ENCODE data around the gene QSOX1. TPM values are rescaled to one million over a fixed set of nuclear protein-coding genes. Genes with fewer than 3 reads are reported as not detected.

Gene QSOX1
- total RNA-seq, 4 donors from 2014 or later, result 109 to 124 (median 119) TPM

- H3K9me3 ChIP-seq, result no peaks in the 10 kb centered on the region
- no peaks in the 10 kb centered on the region for H3K27me3 ChIP-seq
- intact Hi-C loops (cut with DNase I; ENCODE audit: low total_unique reads) (no loop called here), in situ Hi-C loops (cut with MboI; ENCODE audit: low pct_ligation_motif_present in 1 of 4, low pct_unique_long_range_greater_than_20kb in 1 of 4, low sequenced_read_pairs in 3 of 4) (no loop called here)
- no peak overlapping the region for H3K4me3 ChIP-seq
- H3K36me3 ChIP-seq, result no peaks in the 10 kb centered on the region
- 0 to 23% methylated on average over 1 of the region's 1 CpG for WGBS, 2 donors (ENCODE audit: low coverage in 1 of 2)
- no peak for DNase-seq
- H3K4me1 ChIP-seq, result no peaks in the 10 kb centered on the region
- H3K27ac ChIP-seq, result no peak overlapping the region
- TF ChIP-seq CTCF (IDR thresholded peaks at IDR 0.05), result no peak
- no peak for TF ChIP-seq POLR2AphosphoS5 (IDR thresholded peaks at IDR 0.05)
- no peak for TF ChIP-seq POLR2A (IDR thresholded peaks at IDR 0.05)
- no peak for TF ChIP-seq EP300 (IDR thresholded peaks at IDR 0.05; ENCODE audit: low read depth)
Observed at GRCh38 chr1:180135535-180135934, 19.1 kb upstream of the QSOX1 start.

- H3K9me3 ChIP-seq, result no peaks in the 10 kb centered on the region
- DNase-seq, result no peak
- no peak overlapping the region for H3K27ac ChIP-seq
- no peak overlapping the region for H3K4me3 ChIP-seq
- H3K36me3 ChIP-seq, result no peaks in the 10 kb centered on the region
- H3K27me3 ChIP-seq, result no peaks in the 10 kb centered on the region
- intact Hi-C loops (cut with DNase I; ENCODE audit: low total_unique reads) (no loop called here), in situ Hi-C loops (cut with MboI; ENCODE audit: low pct_ligation_motif_present in 1 of 4, low pct_unique_long_range_greater_than_20kb in 1 of 4, low sequenced_read_pairs in 3 of 4) (no loop called here)
- 59 to 71% methylated on average over 4 of the region's 4 CpGs for WGBS, 2 donors (ENCODE audit: low coverage in 1 of 2)
- no peaks in the 10 kb centered on the region for H3K4me1 ChIP-seq
- TF ChIP-seq CTCF (IDR thresholded peaks at IDR 0.05) (no peak), POLR2A (IDR thresholded peaks at IDR 0.05) (no peak), EP300 (IDR thresholded peaks at IDR 0.05; ENCODE audit: low read depth) (no peak), POLR2AphosphoS5 (IDR thresholded peaks at IDR 0.05) (no peak)
Observed at GRCh38 chr1:180136331-180136967, 18.2 kb upstream of the QSOX1 start.

- DNase-seq, result no peak
- in situ Hi-C loops (cut with MboI; ENCODE audit: low pct_ligation_motif_present in 1 of 4, low pct_unique_long_range_greater_than_20kb in 1 of 4, low sequenced_read_pairs in 3 of 4) (no loop called here), intact Hi-C loops (cut with DNase I; ENCODE audit: low total_unique reads) (no loop called here)
- Histone ChIP-seq H3K9me3 (no peaks in the 10 kb centered on the region), H3K4me1 (no peaks in the 10 kb centered on the region), H3K27ac (no peak overlapping the region), H3K36me3 (no peaks in the 10 kb centered on the region), H3K27me3 (no peaks in the 10 kb centered on the region), H3K4me3 (no peak overlapping the region)
- TF ChIP-seq EP300 (IDR thresholded peaks at IDR 0.05; ENCODE audit: low read depth), result no peak
- no peak for TF ChIP-seq POLR2A (IDR thresholded peaks at IDR 0.05)
- TF ChIP-seq CTCF (IDR thresholded peaks at IDR 0.05), result no peak
- TF ChIP-seq POLR2AphosphoS5 (IDR thresholded peaks at IDR 0.05), result no peak
Observed at GRCh38 chr1:180136968-180137356, 17.7 kb upstream of the QSOX1 start.

- TF ChIP-seq POLR2AphosphoS5 (IDR thresholded peaks at IDR 0.05) (no peak), POLR2A (IDR thresholded peaks at IDR 0.05) (no peak), CTCF (IDR thresholded peaks at IDR 0.05) (no peak)
- Histone ChIP-seq H3K36me3 (no peaks in the 10 kb centered on the region), H3K4me1 (no peaks in the 10 kb centered on the region), H3K4me3 (no peak overlapping the region), H3K27me3 (no peaks in the 10 kb centered on the region), H3K9me3 (no peaks in the 10 kb centered on the region), H3K27ac (no peak overlapping the region)
- DNase-seq, result no peak
- intact Hi-C loops (cut with DNase I; ENCODE audit: low total_unique reads) (no loop called here), in situ Hi-C loops (cut with MboI; ENCODE audit: low pct_ligation_motif_present in 1 of 4, low pct_unique_long_range_greater_than_20kb in 1 of 4, low sequenced_read_pairs in 3 of 4) (no loop called here)
- 35 to 42% methylated on average over 2 of the region's 2 CpGs for WGBS, 2 donors (ENCODE audit: low coverage in 1 of 2)
Observed at GRCh38 chr1:180137776-180138175, 16.9 kb upstream of the QSOX1 start.

Data from transverse colon (tissue), 4 donors.